ENCODE data around the gene PSMC5. TPM values are rescaled to one million over a fixed set of nuclear protein-coding genes. Genes with fewer than 3 reads are reported as not detected.
A peak's percentile ranks its signal among the peaks of the same experiment; 100 is the strongest.
"Not testable (repeated sequence)": the region's sequence is repeated elsewhere in the genome, so short reads cannot be mapped to it uniquely, and the experiment has no call there.

The PSMC5 gene
- total and polyA plus RNA-seq, 4 experiments from 2014 or later: 121 to 227 (median 155) TPM

GRCh38 chr17:63842173-63842539, 14.9 kb downstream of the PSMC5 start:
- Histone ChIP-seq H3K27ac (ENCODE audit: low read depth, low read length) (peak overlapping the region; percentile 84), H3K4me1 (ENCODE audit: insufficient read depth, low read length) (peaks cover 51% of the 10 kb centered on the region), H3K4me3 (ENCODE audit: low read length in 2 of 2) (peak overlapping the region; percentile 58 to 72), H3K36me3 (ENCODE audit: insufficient read depth, low read length) (no peaks in the 10 kb centered on the region), H3K27me3 (ENCODE audit: insufficient read depth, low read length) (no peaks in the 10 kb centered on the region), H3K9me3 (ENCODE audit: control insufficient read depth in 1 of 2, low read length in 2 of 2) (no peaks in the 10 kb centered on the region)
- peak in 1 of 5 donors; percentile 62 for DNase-seq
- ChIA-PET CTCF (ENCODE audit: partially characterized antibody) (interaction anchor here (1.1 to 4.8 kb wide), 3 partner anchors 11 to 132 kb away, joined by 3 to 21 read pairs (median 7); no protein-coding TSS in a partner anchor), POLR2A (ENCODE audit: partially characterized antibody) (interaction anchor here (0.6 to 8.8 kb wide), 10 partner anchors 9 to 664 kb away, joined by 3 to 93 read pairs (median 6); partner anchors contain the start of genes CCDC47, CEP95, DDX42 and DDX5)
- intact Hi-C loops (cut with micrococcal nuclease): loop anchor here (2.0 to 10.0 kb wide), 3 partner anchors 143 to 663 kb away; partner anchors contain the start of genes CEP95, DDX5 and MAP3K3
- Mint-ChIP-seq H3K4me1 (peaks cover 17 to 56% (median 35%) of the 10 kb centered on the region in 4 donors), H3K36me3 (peaks cover 0 to 17% of the 10 kb centered on the region in 2 donors), H3K4me3 (peak overlapping the region; percentile 85 to 97 (median 94)), H3K9me3 (no peaks in the 10 kb centered on the region), H3K27me3 (no peaks in the 10 kb centered on the region), H3K27ac (peak overlapping the region; percentile 85 to 96 (median 93))

GRCh38 chr17:63842540-63843386, 15.5 kb downstream of the PSMC5 start, which contains the start of gene SMARCD2:
Gene SMARCD2 (minus strand): TSS chr17:63842685. CDS start chr17:63842674, 11 bp downstream.
- no peaks in the 10 kb centered on the region for H3K9me3 Mint-ChIP-seq
- Histone ChIP-seq H3K4me1 (ENCODE audit: insufficient read depth, low read length) (peaks cover 48% of the 10 kb centered on the region), H3K27ac (ENCODE audit: low read depth, low read length) (peak within 1 kb of the TSS; percentile 84), H3K36me3 (ENCODE audit: insufficient read depth, low read length) (no peaks in the 10 kb centered on the region), H3K27me3 (ENCODE audit: insufficient read depth, low read length) (no peaks in the 10 kb centered on the region), H3K4me3 (ENCODE audit: low read length in 2 of 2) (peak within 1 kb of the TSS; percentile 58 to 72), H3K9me3 (ENCODE audit: control insufficient read depth in 1 of 2, low read length in 2 of 2) (no peaks in the 10 kb centered on the region)
- POLR2A ChIA-PET (ENCODE audit: partially characterized antibody): interaction anchor here (0.7 to 8.8 kb wide), 17 partner anchors 14 to 663 kb away, joined by 3 to 104 read pairs (median 4); partner anchors contain the start of genes CCDC47, DDX42, FTSJ3 and LIMD2
- H3K27ac Mint-ChIP-seq: peak within 1 kb of the TSS; percentile 87 to 96 (median 95)
- intact Hi-C loops (cut with micrococcal nuclease): loop anchor here (1.0 to 10.0 kb wide), 7 partner anchors 15 to 662 kb away; partner anchors contain the start of genes CCDC47, CEP95, DCAF7 and DDX5
- peak within 1 kb of the TSS; percentile 86 to 97 (median 94) for H3K4me3 Mint-ChIP-seq
- peaks cover 17 to 57% (median 35%) of the 10 kb centered on the region in 4 donors for H3K4me1 Mint-ChIP-seq
- CTCF ChIA-PET (ENCODE audit: partially characterized antibody): interaction anchor here (0.8 to 2.6 kb wide), 7 partner anchors 8 to 412 kb away, joined by 3 to 16 read pairs (median 3); partner anchors contain the start of genes CCDC47, DDX42 and PSMC5
- peak; percentile 97 to 98 (median 98) for DNase-seq
- H3K36me3 Mint-ChIP-seq: peaks cover 0 to 16% of the 10 kb centered on the region in 2 donors
- H3K27me3 Mint-ChIP-seq: no peaks in the 10 kb centered on the region

GRCh38 chr17:63843387-63843888, 16.2 kb downstream of the PSMC5 start:
- not testable (repeated sequence) for H3K27me3 Mint-ChIP-seq; H3K36me3 ChIP-seq (ENCODE audit: insufficient read depth, low read length); H3K9me3 ChIP-seq (ENCODE audit: control insufficient read depth in 1 of 2, low read length in 2 of 2); H3K9me3 Mint-ChIP-seq; H3K27me3 ChIP-seq (ENCODE audit: insufficient read depth, low read length)
- peak overlapping the region; percentile 82 to 88 (median 86) for H3K4me3 Mint-ChIP-seq
- H3K27ac Mint-ChIP-seq: peak overlapping the region; percentile 87 to 95 (median 92)
- ChIA-PET POLR2A (ENCODE audit: partially characterized antibody) (interaction anchor here (0.6 to 8.8 kb wide), 18 partner anchors 14 to 662 kb away, joined by 3 to 104 read pairs (median 4); partner anchors contain the start of genes CCDC47, DDX42, FTSJ3 and LIMD2), CTCF (ENCODE audit: partially characterized antibody) (interaction anchor here (0.6 to 2.6 kb wide), 9 partner anchors 9 to 413 kb away, joined by 3 to 16 read pairs (median 3); partner anchors contain the start of genes CCDC47, DDX42 and PSMC5)
- Histone ChIP-seq H3K4me1 (ENCODE audit: insufficient read depth, low read length) (peaks cover 48% of the 10 kb centered on the region), H3K27ac (ENCODE audit: low read depth, low read length) (peak overlapping the region; percentile 84), H3K4me3 (ENCODE audit: low read length in 2 of 2) (peak overlapping the region; percentile 42 to 72)
- peaks cover 22 to 57% (median 37%) of the 10 kb centered on the region in 4 donors for H3K4me1 Mint-ChIP-seq
- peaks cover 0 to 15% of the 10 kb centered on the region in 2 donors for H3K36me3 Mint-ChIP-seq
- peak in 2 of 5 donors; percentile 31 to 57 for DNase-seq
- intact Hi-C loops (cut with micrococcal nuclease): loop anchor here (1.0 to 10.0 kb wide), 7 partner anchors 16 to 661 kb away; partner anchors contain the start of genes CCDC47, CEP95, DCAF7 and DDX5

- ChIA-PET POLR2A (ENCODE audit: partially characterized antibody) (interaction anchor here (0.6 to 8.8 kb wide), 13 partner anchors 14 to 661 kb away, joined by 3 to 104 read pairs (median 9); partner anchors contain the start of genes CCDC47, DDX42, FTSJ3 and LIMD2), CTCF (ENCODE audit: partially characterized antibody) (interaction anchor here (0.6 to 2.6 kb wide), 8 partner anchors 9 to 413 kb away, joined by 3 to 16 read pairs (median 3); partner anchors contain the start of genes CCDC47 and DDX42)
- H3K4me1 ChIP-seq (ENCODE audit: insufficient read depth, low read length): peaks cover 47% of the 10 kb centered on the region
- H3K36me3 ChIP-seq (ENCODE audit: insufficient read depth, low read length): no peaks in the 10 kb centered on the region
- Mint-ChIP-seq H3K9me3 (peaks cover 0 to 2% (median 0%) of the 10 kb centered on the region in 8 donors), H3K4me1 (peaks cover 24 to 56% (median 38%) of the 10 kb centered on the region in 4 donors), H3K36me3 (peaks cover 0 to 13% of the 10 kb centered on the region in 2 donors), H3K27ac (peak overlapping the region; percentile 87 to 95 (median 92)), H3K4me3 (peak overlapping the region; percentile 82 to 88 (median 86)), H3K27me3 (no peaks in the 10 kb centered on the region)
- H3K27ac ChIP-seq (ENCODE audit: low read depth, low read length): peak overlapping the region; percentile 84
- no peaks in the 10 kb centered on the region for H3K27me3 ChIP-seq (ENCODE audit: insufficient read depth, low read length)
- peak overlapping the region in 1 of 2 donors; percentile 42 for H3K4me3 ChIP-seq (ENCODE audit: low read length in 2 of 2)
- DNase-seq: no peak
- H3K9me3 ChIP-seq (ENCODE audit: control insufficient read depth in 1 of 2, low read length in 2 of 2): no peaks in the 10 kb centered on the region
- intact Hi-C loops (cut with micrococcal nuclease): loop anchor here (1.0 to 10.0 kb wide), 7 partner anchors 17 to 661 kb away; partner anchors contain the start of genes CCDC47, CEP95, DCAF7 and DDX5
Measured at GRCh38 chr17:63843910-63844677, 16.9 kb downstream of the PSMC5 start.

- Histone ChIP-seq H3K27me3 (ENCODE audit: insufficient read depth, low read length) (no peaks in the 10 kb centered on the region), H3K4me1 (ENCODE audit: insufficient read depth, low read length) (peaks cover 33% of the 10 kb centered on the region), H3K9me3 (ENCODE audit: control insufficient read depth in 1 of 2, low read length in 2 of 2) (no peaks in the 10 kb centered on the region), H3K27ac (ENCODE audit: low read depth, low read length) (no peak overlapping the region), H3K4me3 (ENCODE audit: low read length in 2 of 2) (no peak overlapping the region), H3K36me3 (ENCODE audit: insufficient read depth, low read length) (no peaks in the 10 kb centered on the region)
- intact Hi-C loops (cut with micrococcal nuclease): loop anchor here (10.0 kb wide), 1 partner anchor 659 kb away; the partner anchor contains the start of genes CEP95 and DDX5
- Mint-ChIP-seq H3K9me3 (peaks cover 0 to 2% (median 0%) of the 10 kb centered on the region in 8 donors), H3K4me3 (no peak overlapping the region), H3K27me3 (no peaks in the 10 kb centered on the region), H3K36me3 (peaks cover 0 to 12% of the 10 kb centered on the region in 2 donors), H3K27ac (peak overlapping the region in 1 of 7 donors; percentile 1), H3K4me1 (peaks cover 21 to 52% (median 33%) of the 10 kb centered on the region in 4 donors)
- DNase-seq: no peak
- ChIA-PET POLR2A (ENCODE audit: partially characterized antibody) (interaction anchor here (3.0 to 8.8 kb wide), 2 partner anchors 17 to 71 kb away, joined by 66 to 104 read pairs; partner anchors contain the start of genes CCDC47, DDX42, FTSJ3 and PSMC5), CTCF (ENCODE audit: partially characterized antibody) (no interaction called here)
Measured at GRCh38 chr17:63845509-63845908, 18.3 kb downstream of the PSMC5 start.

Data from CD4-positive, alpha-beta memory T cell (primary cell).